ENCODE measurements around the gene PLIN5.
A peak's percentile ranks its signal among the peaks of the same experiment; 100 is the strongest.

PLIN5 gene, protein sequence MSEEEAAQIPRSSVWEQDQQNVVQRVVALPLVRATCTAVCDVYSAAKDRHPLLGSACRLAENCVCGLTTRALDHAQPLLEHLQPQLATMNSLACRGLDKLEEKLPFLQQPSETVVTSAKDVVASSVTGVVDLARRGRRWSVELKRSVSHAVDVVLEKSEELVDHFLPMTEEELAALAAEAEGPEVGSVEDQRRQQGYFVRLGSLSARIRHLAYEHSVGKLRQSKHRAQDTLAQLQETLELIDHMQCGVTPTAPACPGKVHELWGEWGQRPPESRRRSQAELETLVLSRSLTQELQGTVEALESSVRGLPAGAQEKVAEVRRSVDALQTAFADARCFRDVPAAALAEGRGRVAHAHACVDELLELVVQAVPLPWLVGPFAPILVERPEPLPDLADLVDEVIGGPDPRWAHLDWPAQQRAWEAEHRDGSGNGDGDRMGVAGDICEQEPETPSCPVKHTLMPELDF

DNA sequence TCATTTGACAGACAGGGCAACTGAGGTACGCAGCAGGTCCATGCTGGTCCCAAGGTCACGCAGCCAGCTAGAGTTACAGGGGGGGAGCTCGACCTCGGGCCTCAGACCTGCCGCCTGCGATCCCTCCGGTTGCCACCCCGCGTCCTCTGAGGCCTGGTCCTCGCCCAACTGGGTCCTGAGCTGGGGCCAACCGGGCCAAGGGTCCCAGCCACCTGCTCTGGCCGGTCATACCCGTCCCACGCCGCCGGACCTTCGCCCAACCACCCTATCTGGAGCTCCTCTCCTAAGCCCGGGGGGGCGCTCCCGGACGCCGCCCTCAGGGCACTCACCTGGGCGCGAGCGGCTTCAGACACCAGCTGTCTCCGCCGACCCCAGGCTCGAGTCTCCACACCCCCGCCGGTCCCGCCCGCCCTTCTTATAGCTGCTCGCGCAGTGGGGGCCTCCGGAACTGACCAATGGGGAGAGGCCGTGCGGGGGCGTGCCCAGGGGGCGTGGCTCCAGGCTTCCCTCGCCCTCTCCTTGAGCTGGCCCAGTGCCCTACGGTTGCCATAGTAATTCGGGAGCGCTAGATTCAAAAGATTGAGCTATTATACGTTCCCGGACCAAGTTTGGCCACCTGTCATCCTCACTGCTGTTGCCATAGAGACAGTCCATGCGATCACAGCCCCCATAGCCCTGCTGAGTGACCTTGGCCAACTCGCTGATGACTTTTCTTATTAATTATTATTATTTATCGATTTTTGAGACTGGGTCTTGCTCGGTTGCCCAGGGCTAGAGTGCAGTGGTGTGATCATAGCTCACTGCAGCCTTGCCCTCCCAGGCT is at the start of gene PLIN5:
Gene PLIN5, minus strand, starts transcription at position 389 of the 823 bp plus-strand sequence. CDS start 1,150 bp downstream, outside the sequence.
- DNase-seq (ENCODE audit: low read depth, low spot score), result no peak

DNA sequence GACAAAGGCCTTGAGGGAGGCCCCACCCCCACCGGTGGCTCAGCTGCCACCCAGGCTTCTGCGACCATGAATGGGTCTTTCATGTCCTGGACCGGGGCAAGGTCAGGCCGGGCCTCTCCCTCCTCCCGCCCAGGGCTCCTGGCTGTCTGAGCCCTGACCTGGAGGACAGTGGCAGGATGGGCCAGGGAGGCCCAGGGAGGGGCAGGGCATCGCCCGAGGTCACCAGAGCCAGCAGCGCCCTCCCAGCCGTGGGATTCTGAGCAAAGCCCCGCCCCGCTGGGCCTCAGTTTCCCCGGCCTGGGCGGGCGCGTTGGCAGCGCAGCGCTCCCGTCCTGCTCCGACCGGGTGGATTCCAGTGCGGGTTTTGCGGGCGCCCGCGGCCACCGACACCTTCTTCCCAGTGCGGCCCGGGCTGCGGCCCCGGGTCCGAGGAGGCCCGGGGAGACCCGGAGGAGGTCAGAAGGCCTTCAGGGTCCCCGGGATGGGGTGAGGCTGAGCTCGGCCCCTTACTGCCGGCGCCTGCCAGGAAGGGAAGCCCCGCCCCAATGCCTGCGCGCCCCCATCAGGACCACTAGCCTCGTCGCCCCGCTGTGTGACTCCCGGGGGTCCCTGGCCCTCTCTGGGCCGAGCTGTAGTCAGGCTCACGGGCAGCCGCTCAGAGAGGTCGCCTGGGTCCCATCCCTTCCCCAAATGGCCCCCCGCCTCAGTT is 49.1 kb upstream of the PLIN5 start:
- DNase-seq (ENCODE audit: low read depth, low spot score), result no peak

DNA sequence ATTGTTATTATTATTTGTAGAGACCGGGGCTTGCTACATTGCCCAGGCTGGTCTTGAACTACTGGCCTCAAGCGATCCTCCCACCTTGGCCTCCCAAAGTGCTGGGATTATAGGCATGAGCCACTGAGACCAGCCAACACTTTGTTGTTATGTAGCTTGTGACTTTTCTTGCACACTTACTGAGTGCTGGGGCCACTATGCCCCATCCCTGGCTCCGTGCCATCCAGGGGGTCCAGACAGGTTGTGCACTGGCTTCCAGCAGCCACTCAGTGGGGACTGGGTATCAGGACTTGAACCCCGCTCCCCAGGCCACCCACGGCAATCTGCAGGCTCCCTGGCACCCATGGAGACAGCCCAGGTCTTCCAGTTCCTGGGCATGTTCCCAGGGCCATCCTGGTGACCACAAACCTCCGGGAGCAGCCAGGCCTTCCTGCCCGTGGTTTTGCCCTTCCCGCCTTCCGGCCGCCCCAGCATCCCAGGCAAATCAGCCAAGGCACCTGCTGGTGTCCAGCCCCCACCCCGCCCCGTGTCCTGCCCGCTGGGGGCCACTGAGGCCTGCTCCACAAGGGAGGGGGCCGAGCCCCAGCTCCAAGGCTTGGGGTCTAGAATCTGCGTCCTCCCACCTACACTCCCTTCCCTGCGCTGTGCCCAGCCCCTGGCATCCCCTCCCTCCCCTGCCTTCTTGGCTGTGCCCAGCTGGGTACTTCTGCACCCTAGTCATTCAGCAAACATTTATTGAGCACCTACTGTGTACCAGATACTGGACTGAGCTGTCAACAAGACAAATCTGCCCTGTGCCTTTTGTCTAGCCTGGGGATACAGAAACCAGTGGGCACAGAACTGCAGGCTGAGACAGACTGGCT is 48.2 kb upstream of the PLIN5 start:
- DNase-seq (ENCODE audit: low read depth, low spot score), result no peak

DNA sequence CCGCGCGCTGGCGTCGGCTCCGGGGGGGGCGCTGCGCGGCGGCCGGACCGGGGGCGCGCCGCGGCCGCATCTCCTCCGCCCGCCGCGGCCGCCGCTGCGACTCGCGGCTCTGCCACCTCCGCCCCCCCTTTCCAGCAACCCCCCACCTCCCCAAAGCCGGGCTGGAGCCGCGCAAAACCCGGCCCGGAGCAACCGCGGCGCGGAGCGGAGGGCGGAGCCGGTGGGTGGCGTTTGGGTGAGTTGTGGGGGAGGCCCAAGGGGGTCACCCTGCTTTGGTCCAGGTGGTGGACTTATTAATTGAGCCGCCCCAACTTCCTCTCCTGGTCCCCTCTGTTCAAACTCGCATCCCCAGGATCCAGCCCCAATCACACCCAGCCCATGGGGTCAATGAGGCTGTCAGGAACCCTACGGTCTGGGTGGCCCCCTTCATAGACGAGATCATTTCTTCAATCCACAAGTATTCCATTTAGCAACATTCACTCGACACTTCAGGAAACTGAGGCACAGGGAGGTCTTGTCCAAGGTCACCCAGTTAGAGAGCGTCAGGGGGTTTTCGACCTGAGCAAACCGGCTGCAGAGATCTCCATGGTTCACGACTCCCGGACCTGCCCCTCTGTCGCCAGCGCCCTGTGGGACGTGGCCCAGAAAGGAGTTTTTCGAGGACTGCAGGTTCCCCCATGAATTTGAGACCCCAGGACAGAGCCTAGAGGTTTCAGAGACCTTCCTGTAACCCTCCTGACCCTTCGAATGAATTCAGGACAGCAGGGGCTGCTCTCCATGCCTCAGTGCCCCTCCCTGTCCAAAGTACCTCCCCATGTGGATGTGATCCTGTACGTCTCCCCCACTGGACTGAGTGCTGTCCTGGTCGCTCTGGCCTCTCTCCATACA is 46.9 kb upstream of the PLIN5 start:
- DNase-seq (ENCODE audit: low read depth, low spot score), result no peak

DNA sequence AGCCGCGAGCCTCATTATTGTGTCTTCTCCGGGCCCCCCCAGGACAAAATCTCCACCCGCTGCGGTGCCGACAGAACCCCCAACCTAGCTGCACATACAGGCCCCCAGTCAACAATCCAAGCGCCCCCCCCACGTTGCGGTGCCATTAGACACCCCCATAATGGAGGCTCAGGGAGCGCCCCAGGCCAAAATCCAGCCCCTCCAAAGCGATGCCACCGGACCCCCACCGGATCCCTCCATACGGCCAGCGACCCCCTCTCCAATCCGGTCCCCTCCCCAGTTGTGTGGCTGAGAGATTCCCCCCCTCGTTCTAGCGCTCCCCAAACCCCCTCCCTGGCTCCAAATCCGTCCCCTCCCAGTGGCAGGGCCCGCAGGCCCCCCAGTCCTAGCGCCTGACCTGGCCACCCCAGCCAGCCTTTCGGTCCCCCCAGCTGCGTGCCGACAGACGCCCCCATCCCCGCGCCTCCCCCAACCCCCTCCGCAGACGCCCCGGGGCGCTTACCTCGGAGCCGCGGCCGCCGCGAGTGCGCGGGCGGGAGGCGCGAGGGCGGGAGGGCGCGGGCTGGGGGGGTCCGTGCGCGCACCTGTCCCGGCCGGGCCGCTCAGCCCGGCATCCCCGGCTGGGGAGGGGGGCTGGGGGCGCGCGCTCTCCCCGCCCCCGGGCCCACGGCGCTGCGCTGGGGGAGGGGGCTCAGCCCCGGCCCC is 46.1 kb upstream of the PLIN5 start:
- no peak for DNase-seq (ENCODE audit: low read depth, low spot score)

DNA sequence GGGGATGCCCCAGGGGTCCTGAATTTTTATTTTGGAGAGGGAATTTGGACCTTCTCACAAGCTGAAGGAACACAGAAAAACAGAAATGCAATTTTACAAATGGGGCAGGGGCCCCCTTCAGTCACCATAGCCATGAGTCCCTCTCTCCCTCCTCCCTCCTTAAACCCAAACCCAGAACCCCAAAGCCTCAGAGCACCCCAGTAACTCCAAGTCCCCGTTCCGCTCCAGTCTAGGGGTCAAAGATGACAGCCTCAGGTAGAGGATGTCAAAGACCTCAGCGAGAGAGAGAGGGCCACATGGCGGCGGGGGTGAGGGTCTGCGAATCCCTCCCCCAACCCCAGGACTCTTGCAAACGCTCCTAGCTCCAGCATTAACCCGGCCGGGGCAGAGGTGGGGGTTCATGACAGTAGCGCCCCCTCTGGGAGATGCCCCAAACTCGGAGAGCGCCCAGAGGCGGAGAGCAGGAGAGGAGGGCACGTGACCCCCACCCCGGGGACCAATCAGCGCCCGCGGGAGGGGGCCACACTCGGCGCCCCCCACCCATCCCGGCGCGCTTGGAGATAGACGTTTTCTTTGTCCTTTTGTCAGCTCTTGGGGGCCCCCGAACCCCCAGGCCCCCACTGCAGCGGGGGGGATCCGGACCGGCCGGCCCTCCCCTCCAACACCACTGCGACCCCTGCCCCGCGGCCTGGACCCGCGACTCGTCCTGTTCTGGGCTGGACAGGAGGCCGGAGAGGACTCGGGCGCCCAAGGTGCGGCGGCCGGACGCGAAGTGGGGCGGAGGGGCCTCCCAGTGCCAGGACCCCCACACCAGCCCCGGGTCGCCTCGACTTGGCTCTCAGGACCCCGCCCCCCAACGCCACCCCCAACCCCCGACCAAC is 45.2 kb upstream of the PLIN5 start:
- DNase-seq (ENCODE audit: low read depth, low spot score), result no peak

DNA sequence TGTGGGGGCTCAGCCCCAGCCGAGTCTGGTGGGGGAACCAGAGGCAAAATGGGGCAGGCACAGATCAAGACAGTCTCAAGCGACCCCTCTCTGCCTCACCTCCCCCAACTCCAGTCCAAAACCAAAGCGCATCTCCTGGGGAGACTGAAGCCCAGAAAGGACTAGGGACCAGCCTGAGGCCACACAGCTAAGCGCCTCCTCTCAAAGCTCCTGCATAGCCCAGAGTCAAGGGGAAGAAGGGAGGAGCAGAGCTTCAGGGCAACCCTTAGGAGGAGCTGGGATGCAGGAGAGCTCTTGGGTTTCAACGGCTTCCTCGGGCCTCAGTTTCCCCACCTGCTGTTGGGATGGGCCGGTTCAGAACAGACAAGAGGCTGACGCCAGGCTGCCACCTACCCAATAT is 44.4 kb upstream of the PLIN5 start:
- DNase-seq (ENCODE audit: low read depth, low spot score), result no peak

DNA sequence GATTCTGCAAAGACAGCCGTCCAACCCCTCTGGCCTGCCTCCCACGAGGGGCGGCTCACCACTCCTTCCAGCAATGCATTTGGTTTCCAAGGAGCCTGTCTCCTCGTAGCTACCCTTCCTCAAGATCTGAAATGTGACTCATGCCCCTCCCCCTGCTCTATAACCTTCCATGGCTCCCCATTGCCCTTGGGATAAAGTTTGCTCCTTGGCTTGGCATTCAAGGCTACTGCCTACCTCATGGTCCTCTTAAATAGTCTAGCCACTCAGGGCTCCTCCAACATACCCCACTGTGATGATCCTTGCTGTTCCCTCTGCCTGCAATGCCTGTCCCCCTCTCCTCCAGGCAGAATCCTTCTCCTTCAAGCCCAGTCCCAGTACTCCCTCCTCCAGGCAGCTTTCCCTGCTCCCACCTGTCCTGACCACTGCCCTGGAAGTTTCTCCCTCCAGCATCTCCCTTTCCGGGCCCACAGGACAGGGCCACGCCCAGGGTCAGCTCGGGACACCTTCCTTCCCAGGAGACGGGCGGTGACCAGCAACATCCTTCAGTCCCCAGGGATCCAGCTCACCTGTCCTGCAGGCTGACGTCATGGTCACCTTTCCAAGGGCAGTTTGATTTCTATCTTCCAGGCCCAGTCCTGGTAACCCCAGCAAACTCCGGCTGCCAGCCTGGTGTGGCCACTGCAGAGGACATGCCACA is 43.7 kb upstream of the PLIN5 start:
- no peak for DNase-seq (ENCODE audit: low read depth, low spot score)

DNA sequence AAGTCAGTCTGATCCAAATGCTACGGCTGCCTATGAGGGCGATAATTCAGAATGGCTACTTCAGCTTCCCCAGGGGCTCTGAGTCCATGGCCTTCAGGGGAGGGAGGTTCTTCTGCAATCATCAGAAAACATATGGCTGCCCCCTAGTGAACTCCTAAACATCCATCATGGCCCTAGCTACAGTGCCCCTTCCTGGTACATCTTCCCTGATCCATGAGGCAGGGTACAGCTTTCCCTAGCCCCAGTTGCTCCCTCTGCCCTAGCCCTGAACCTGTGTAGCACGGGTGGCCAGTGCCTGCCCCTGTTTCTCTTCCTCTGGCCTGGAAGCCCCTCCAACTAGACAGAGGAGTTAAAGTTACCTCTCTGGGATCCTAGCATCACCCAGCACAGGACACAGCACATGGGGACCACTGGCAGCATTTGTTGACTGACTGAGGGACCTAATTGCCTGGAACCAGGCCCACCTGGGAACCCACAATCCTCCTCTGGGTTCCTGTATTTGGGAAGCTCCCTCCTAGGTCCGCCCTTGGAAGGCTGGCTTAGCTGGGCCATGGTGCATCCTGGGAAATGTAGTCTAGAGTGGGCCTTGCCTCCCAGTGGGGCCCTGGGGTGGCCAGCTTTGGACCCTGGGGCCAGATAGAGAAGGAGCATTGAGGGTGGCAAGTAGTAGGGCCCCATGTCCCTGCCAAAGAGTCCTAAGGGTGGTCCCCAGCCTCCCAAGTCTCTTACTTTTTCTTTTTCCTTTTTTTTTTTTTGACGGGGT is 42.2 kb upstream of the PLIN5 start:
- no peak for DNase-seq (ENCODE audit: low read depth, low spot score)

DNA sequence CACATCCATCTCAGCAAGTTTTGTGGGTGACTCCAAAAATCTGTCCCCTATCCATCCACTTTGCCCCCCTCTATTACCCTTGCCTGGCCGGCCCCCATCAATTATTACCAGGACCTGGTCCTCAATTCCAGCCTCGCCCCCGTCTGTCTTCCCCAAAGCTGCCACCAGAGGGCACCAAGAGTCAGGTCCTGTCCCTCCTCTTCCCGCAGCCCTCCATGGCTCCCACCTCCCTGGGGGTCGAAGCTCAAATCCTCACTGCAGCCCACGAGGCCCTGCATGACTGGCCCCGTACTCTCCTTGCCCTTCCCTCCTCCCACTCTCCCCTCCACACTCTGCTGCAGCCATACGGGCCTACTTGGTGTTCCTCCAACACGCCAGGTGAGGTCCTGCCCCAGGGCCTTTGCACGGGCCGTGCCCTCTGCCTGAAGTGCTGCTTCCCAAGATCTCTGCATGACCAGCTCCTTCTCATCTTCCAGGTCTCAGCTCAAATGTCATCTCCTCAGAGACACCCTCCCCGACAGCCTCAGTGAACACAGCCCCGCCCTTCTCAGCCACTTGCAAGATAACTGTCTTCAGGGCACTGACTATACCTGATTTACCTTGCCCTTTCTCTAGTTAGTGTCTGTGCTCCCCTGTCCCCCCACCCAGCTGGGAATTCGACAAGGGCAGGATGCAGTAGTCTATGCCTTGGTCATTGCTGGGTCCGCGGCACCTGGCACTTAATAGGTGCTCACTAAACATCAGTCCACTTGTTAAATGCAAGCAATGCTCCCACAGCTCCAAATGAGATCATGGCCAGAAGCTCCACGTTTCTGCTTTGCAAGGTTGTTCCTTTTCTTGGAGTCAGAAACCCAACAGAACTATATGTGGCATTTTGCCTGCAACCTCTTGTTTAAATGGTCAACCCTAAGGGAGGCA is 41.3 kb upstream of the PLIN5 start:
- DNase-seq (ENCODE audit: low read depth, low spot score), result no peak

DNA sequence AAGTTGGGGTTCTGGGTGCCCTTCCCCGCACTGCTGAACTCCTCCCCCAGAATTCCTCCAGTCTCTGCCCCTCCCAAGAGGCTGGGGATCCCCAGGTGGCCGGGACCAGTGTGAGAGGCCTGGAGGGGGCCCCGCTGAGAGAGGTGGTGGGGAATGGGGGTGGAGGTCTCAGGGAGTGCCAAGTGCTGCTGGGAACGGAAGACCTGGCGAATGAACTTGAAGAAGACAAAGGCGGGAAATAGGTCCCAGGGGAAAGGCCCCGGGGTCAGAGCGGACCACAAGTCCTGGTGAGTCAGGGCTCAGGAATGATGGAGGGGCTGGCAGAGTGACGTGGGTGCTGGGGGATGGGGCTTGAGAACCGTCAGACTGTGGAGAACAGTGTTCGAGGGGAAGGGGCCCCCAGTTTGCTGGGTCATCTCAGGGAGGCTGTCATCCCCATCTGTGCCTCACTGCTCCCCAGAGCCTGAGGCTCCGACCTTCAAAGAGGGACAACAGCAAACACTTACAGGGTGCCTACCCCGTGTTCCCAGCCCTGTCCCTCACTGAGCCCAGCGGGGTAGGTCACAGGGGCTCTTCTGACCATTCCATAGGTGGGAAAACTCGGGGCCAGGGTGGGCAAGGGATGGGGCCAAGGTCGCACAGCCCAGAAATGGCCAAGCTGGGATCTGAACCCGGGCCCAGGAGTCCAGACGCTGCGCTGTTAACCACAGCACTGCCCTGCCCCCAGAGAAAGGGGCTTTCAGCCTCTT is 40.4 kb upstream of the PLIN5 start:
- peak; percentile 85 for DNase-seq (ENCODE audit: low read depth, low spot score)

DNA sequence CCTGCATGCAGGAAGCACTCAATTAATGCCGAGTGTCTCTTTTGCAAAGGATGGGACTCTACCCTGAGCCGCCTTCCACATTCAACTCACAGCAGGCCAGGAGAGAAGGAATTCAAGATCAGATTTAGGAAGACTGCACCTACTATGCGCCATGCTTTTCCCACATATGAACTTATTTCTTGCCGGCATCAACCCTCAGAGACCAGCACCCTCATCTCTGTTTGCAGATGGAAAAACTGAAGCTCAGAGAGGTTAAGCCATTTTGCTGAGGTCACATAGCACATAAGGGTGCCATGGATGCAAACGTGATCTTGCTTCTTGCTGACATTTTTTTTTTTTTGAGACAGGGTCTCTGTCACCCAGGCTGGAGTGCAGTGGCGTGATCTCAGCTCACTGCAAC is 38.7 kb upstream of the PLIN5 start:
- no peak for DNase-seq (ENCODE audit: low read depth, low spot score)

DNA sequence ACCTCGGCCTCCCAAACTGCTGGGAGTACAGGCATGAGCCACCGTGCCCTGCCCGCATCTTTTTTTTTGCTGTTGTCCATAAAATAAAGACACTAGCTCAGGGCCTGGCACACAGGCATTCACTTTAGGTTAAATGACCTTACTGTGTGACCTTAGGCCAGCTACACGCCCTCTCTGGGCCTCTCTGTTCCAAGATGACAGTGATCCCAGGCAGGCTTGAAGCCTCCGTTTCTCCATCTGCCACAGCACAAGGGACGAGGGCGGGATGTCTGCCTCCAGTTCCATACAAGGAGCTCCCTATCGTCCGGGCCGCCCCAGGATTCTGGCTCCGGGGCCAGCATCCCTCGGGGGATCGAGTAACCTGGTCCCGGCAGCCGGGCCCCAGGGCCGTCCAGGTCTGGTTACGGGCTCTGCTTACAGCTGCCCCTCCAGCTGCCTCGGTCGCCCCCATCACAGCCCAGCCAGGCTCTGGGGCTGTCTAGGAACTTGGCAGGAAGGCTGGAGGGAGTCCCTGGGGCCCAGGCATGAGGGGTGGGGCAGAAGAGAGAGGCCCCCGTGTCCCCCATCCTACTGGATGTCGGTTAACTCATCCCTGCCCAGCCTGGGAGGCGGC is 36.4 kb upstream of the PLIN5 start:
- no peak for DNase-seq (ENCODE audit: low read depth, low spot score)

DNA sequence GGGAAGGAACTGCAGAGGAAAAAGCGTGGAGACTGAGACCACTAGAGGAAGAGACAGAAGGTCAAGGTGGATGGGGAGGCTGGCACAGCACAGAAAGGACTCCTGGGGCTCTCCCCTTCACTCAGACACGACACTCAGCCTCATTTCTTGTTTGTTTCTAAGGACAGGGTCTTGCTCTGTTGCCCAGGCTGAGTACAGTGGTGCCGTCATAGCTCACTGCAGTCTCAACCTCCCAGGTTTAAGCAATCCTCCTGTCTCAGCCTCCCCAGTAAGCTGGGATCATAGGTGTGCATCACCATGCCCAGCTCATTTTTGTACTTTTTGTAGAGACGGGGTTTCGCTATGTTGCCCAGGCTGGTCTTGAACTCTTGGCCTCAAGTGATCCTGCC is 35.9 kb upstream of the PLIN5 start:
- no peak for DNase-seq (ENCODE audit: low read depth, low spot score)

DNA sequence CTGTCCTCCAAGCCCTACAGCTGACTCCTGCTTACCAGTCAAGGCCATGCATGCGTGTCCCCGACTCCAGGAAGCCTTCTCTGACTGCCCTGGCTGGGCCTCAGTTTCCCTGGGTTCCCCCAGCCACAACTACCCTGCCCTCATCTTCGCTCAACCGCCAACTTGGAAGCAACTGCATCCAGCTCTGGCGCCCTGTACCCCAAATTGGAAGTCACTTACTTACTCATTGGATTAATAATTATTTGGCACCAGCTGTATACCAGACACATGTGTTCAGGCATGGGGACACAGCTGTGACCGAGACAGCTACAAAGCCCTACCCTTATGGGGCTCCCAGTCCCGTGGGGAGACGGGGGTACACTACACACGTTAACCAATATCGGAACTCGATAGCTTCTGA is 35.4 kb upstream of the PLIN5 start:
- DNase-seq (ENCODE audit: low read depth, low spot score), result no peak
